Activated T-helper 2 cell treated with anti-CD3 and anti-CD28 coated beads, Interferon-gamma antibody, Interleukin-2, Interleukin-4, amounts not matched to agents 10 μg/mL and 5 μg/mL and 100 μg/mL, durations not matched to agents 14 hours and 24 hours and 36 hours (primary cell): Measurements from ENCODE around the gene ITFG1. TPM values are rescaled to one million over a fixed set of nuclear protein-coding genes. Genes with fewer than 3 reads are reported as not detected.
"Not testable (repeated sequence)": the region's sequence is repeated elsewhere in the genome, so short reads cannot be mapped to it uniquely, and the experiment has no call there.

Experiments used
- DNase-seq: peaks from one replicate; pipeline ENCODE4 v3.0.0; 2021; ENCODE audit warnings: low spot score
- H3K27ac Mint-ChIP-seq: one replicate; pipeline ENCODE4 v1.8.0; 2021; ENCODE audit warnings: mixed read lengths
- H3K27me3 Mint-ChIP-seq: one replicate; pipeline ENCODE4 v1.8.0; 2021; ENCODE audit warnings: low read depth, mixed read lengths
- H3K36me3 Mint-ChIP-seq: one replicate; pipeline ENCODE4 v1.8.0; 2021; ENCODE audit warnings: low read depth, mixed read lengths
- H3K4me1 Mint-ChIP-seq: one replicate; pipeline ENCODE4 v1.8.0; 2021; ENCODE audit warnings: low read depth, mixed read lengths
- H3K4me3 Mint-ChIP-seq: one replicate; pipeline ENCODE4 v1.8.0; 2021; ENCODE audit warnings: low read depth, mild to moderate bottlenecking, moderate library complexity, mixed read lengths
- H3K9me3 Mint-ChIP-seq: one replicate; pipeline ENCODE4 v1.8.0; 2021; ENCODE audit warnings: mixed read lengths
- intact Hi-C: fragments of 100-400 bp; cut with micrococcal nuclease; formaldehyde crosslinking; loops from one replicate; pipeline ENCODE4 v1.15.1; 2023
- total RNA-seq: library from RNA; stranded (reverse); gene quantifications from 2 replicates; pipeline ENCODE4 v1.2.3, GENCODE V29; 2022

ITFG1 gene
- total RNA-seq, 1 donor from 2014 or later, result 28.7 TPM

DNA sequence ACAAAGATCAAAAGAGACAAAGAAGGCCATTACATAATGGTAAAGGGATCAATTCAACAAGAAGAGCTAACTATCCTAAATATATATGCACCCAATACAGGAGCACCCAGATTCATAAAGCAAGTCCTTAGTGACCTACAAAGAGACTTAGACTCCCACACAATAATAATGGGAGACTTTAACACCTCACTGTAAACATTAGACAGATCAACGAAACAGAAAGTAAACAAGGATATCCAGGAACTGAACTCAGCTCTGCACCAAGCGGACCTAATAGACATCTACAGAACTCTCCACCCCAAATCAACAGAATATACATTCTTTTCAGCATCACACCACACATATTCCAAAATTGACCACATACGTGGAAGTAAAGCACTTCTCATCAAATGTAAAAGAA lies 20.8 kb downstream of the ITFG1 start:
- Mint-ChIP-seq H3K9me3 (peaks cover 13% of the 10 kb centered on the region), H3K36me3 (peaks cover 46% of the 10 kb centered on the region)
- H3K27ac Mint-ChIP-seq, H3K4me1 Mint-ChIP-seq, intact Hi-C loops, DNase-seq, H3K4me3 Mint-ChIP-seq, H3K27me3 Mint-ChIP-seq: not testable (repeated sequence)

GRCh38 chr16:47434274-47434673 lies 26.6 kb downstream of the ITFG1 start:
- H3K4me3 Mint-ChIP-seq, H3K27me3 Mint-ChIP-seq, H3K27ac Mint-ChIP-seq, H3K9me3 Mint-ChIP-seq, intact Hi-C loops, DNase-seq: not testable (repeated sequence)
- peaks cover 19% of the 10 kb centered on the region for H3K36me3 Mint-ChIP-seq
- H3K4me1 Mint-ChIP-seq, result peaks cover 17% of the 10 kb centered on the region

DNA sequence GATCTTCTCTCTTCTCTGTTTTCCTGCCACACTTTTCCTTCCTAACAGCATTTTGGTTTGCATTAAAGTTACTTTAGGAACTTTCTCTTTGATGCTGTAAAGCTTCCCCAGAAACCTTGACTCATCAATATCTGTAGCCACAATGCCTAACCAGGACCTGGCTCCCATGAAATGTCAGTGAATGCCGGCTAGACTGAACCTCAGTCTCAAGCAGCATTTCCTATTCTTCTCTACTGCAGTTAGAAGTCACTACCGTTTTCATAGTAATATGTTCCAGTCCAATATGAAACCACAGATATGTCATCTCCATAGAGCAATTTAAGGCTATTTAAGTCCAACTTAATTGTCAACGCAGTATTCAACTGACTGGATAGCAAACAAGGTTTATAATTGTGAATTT lies 28.9 kb downstream of the ITFG1 start:
- Mint-ChIP-seq H3K4me1 (peaks cover 14% of the 10 kb centered on the region), H3K4me3 (no peak overlapping the region), H3K36me3 (peaks cover 16% of the 10 kb centered on the region), H3K27ac (peak overlapping the region; percentile 1), H3K9me3 (no peaks in the 10 kb centered on the region), H3K27me3 (no peaks in the 10 kb centered on the region)
- no peak for DNase-seq
- intact Hi-C loops, result no loop called here

DNA sequence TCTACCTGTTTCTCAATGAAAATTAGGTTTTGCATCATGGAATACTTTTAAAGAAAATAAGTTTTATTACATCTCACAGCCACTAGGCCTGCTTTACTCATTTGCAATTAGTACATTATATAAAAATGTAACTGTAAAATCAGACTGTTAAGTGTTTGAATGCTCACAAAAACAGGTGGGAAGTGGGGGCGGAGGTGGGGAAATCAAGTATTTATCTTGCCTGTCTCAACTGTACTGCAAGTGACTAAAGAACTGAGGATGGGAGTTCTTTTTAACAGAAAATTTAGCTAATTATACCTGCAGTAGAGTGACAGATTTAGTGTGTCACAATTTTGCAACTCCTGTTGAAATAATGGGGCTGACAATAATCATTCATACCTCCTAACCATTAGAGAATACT lies 34.1 kb downstream of the ITFG1 start:
- DNase-seq, result no peak
- Mint-ChIP-seq H3K27me3 (no peaks in the 10 kb centered on the region), H3K4me3 (no peak overlapping the region), H3K9me3 (no peaks in the 10 kb centered on the region), H3K36me3 (peaks cover 40% of the 10 kb centered on the region), H3K4me1 (peaks cover 2% of the 10 kb centered on the region), H3K27ac (no peak overlapping the region)
- intact Hi-C loops, result no loop called here

DNA sequence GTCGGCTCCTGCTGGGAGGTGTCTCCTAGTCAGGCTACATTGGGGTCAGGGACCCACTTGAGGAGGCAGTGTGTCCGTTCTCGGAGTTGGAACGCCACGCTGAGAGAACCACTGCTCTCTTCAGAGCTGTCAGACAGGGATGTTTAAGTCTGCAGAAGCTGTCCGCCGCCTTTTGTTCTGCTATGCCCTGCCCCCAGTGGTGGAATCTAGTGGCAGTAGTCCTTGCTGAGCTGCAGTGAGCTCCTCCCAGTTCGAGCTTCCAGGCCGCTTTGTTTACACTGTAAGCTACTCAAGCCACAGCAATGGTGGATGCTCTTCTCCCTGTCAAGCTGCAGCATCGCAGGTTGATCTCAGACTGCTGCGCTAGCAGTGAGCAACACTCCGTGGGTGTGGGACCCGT lies 36.0 kb downstream of the ITFG1 start:
- intact Hi-C loops, result no loop called here
- Mint-ChIP-seq H3K4me1 (no peaks in the 10 kb centered on the region), H3K36me3 (peaks cover 45% of the 10 kb centered on the region), H3K4me3 (no peak overlapping the region), H3K27ac (no peak overlapping the region), H3K9me3 (no peaks in the 10 kb centered on the region), H3K27me3 (no peaks in the 10 kb centered on the region)
- DNase-seq, result no peak

- intact Hi-C loops, result no loop called here
- no peaks in the 10 kb centered on the region for H3K27me3 Mint-ChIP-seq
- no peak for DNase-seq
- H3K36me3 Mint-ChIP-seq, result peaks cover 9% of the 10 kb centered on the region
- H3K9me3 Mint-ChIP-seq, result no peaks in the 10 kb centered on the region
- no peaks in the 10 kb centered on the region for H3K4me1 Mint-ChIP-seq
- no peak overlapping the region for H3K27ac Mint-ChIP-seq
- H3K4me3 Mint-ChIP-seq, result no peak overlapping the region
Observed at GRCh38 chr16:47416869-47417268, 44.0 kb downstream of the ITFG1 start.

- H3K4me3 Mint-ChIP-seq, result no peak overlapping the region
- H3K27ac Mint-ChIP-seq, result no peak overlapping the region
- no peak for DNase-seq
- no peaks in the 10 kb centered on the region for H3K9me3 Mint-ChIP-seq
- intact Hi-C loops, result no loop called here
- H3K36me3 Mint-ChIP-seq, result peaks cover 6% of the 10 kb centered on the region
- H3K27me3 Mint-ChIP-seq, result no peaks in the 10 kb centered on the region
- H3K4me1 Mint-ChIP-seq, result no peaks in the 10 kb centered on the region
Observed at GRCh38 chr16:47413041-47413440, 47.8 kb downstream of the ITFG1 start.

DNA sequence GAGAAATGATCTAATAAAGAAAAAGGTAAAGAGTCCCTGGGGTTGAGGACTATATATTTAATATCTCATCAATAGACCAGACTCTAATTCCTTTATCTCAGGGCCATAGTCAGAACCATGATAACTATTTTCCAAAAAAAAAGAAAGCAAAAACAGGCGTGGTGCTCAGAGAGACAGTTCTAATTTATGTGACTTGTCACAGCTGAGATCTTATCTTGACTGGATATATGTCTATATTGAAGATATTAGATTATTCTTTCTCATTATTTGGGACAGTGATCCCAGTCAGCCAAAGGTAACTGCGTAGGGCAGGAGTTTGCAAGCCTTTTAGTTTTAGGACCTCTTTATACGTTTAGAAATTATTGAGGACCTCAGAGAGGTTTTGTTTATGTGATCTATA lies 52.4 kb downstream of the ITFG1 start:
- H3K9me3 Mint-ChIP-seq, result no peaks in the 10 kb centered on the region
- H3K4me3 Mint-ChIP-seq, result no peak overlapping the region

GRCh38 chr16:47395733-47396498 lies 64.9 kb downstream of the ITFG1 start:
- H3K36me3 Mint-ChIP-seq, result peaks cover 7% of the 10 kb centered on the region
- no peaks in the 10 kb centered on the region for H3K9me3 Mint-ChIP-seq
- no peak overlapping the region for H3K4me3 Mint-ChIP-seq
- no peak overlapping the region for H3K27ac Mint-ChIP-seq
- peaks cover 9% of the 10 kb centered on the region for H3K4me1 Mint-ChIP-seq
- no peaks in the 10 kb centered on the region for H3K27me3 Mint-ChIP-seq
- intact Hi-C loops, result no loop called here
- no peak for DNase-seq

More for the DNA sequence above, 52.4 kb downstream of the ITFG1 start:
- no peak overlapping the region for H3K27ac Mint-ChIP-seq
- peaks cover 6% of the 10 kb centered on the region for H3K36me3 Mint-ChIP-seq
- no peak for DNase-seq
- H3K4me1 Mint-ChIP-seq, result no peaks in the 10 kb centered on the region
- intact Hi-C loops, result no loop called here
- H3K27me3 Mint-ChIP-seq, result no peaks in the 10 kb centered on the region

GRCh38 chr16:47392081-47392480 lies 68.8 kb downstream of the ITFG1 start:
- intact Hi-C loops, result no loop called here
- Mint-ChIP-seq H3K27ac (no peak overlapping the region), H3K9me3 (no peaks in the 10 kb centered on the region), H3K36me3 (peaks cover 7% of the 10 kb centered on the region), H3K27me3 (no peaks in the 10 kb centered on the region), H3K4me1 (peaks cover 9% of the 10 kb centered on the region), H3K4me3 (no peak overlapping the region)
- no peak for DNase-seq

DNA sequence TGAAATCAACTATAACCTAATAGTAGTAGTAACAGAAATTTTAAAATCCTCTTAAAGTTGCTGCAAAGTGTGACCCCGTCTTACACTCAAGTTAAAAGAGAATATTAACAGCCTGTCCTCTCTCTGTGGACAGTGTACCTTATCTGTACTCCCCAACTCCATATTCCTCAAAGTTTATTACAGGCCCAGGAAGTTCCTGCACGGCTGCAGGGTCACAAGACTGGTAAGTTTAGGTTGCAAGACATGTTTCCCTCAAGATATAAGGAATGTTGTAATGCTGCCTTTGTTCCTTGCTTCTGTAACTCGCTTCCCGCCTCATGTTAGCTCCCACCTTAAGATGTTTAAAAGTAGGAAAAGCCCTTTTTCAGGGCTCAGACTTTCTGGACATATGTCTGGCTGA lies 72.2 kb downstream of the ITFG1 start:
- no peak overlapping the region for H3K27ac Mint-ChIP-seq
- H3K36me3 Mint-ChIP-seq, result no peaks in the 10 kb centered on the region
- H3K9me3 Mint-ChIP-seq, result no peaks in the 10 kb centered on the region
- H3K4me1 Mint-ChIP-seq, result peaks cover 7% of the 10 kb centered on the region
- intact Hi-C loops, result no loop called here
- no peak overlapping the region for H3K4me3 Mint-ChIP-seq
- H3K27me3 Mint-ChIP-seq, result no peaks in the 10 kb centered on the region
- DNase-seq, result no peak

- peaks cover 4% of the 10 kb centered on the region for H3K4me1 Mint-ChIP-seq
- no peak overlapping the region for H3K27ac Mint-ChIP-seq
- no peak overlapping the region for H3K4me3 Mint-ChIP-seq
- H3K9me3 Mint-ChIP-seq, result no peaks in the 10 kb centered on the region
- H3K36me3 Mint-ChIP-seq, result no peaks in the 10 kb centered on the region
- intact Hi-C loops, result no loop called here
- DNase-seq, result no peak
- H3K27me3 Mint-ChIP-seq, result no peaks in the 10 kb centered on the region
Observed at GRCh38 chr16:47387026-47387734, 73.7 kb downstream of the ITFG1 start.

- Mint-ChIP-seq H3K4me1 (no peaks in the 10 kb centered on the region), H3K4me3 (no peak overlapping the region), H3K27me3 (no peaks in the 10 kb centered on the region), H3K9me3 (no peaks in the 10 kb centered on the region), H3K27ac (no peak overlapping the region), H3K36me3 (no peaks in the 10 kb centered on the region)
- intact Hi-C loops, result no loop called here
- DNase-seq, result no peak
Observed at GRCh38 chr16:47386201-47386718, 74.6 kb downstream of the ITFG1 start.
